Endothelial cell of umbilical vein (primary cell): ENCODE results near the gene FKBP14.

Experiments
- CTCF ChIP-seq, 2 donors: IDR thresholded peaks; 1 replicate in 1 of 2; 2 replicates in 1 of 2; pipeline ENCODE4 v1.5.1; 2011; ENCODE audit warnings: low read length in 2 of 2, mild to moderate bottlenecking in 2 of 2, moderate library complexity in 2 of 2, control low read depth in 1 of 2, inconsistent platforms in 1 of 2, low read depth in 1 of 2; ENCODE audit not compliant: insufficient read depth in 1 of 2; ENCODE audit errors: extremely low read depth in 1 of 2
- EZH2 ChIP-seq: IDR thresholded peaks from 2 replicates; pipeline ENCODE4 v1.6.1; 2012; ENCODE audit warnings: borderline replicate concordance, low read depth, mild to moderate bottlenecking, moderate library complexity, low read length, inconsistent platforms; ENCODE audit not compliant: severe bottlenecking

GRCh38 chr7:30057741-30058140 is 31.2 kb upstream of the FKBP14 start:
- TF ChIP-seq EZH2 (no peak), CTCF (IDR thresholded peaks at IDR 0.05; ENCODE audit: extremely low read depth in 1 of 2, insufficient read depth in 1 of 2, low read depth in 1 of 2, low read length in 2 of 2) (no peak)
